M059J (cell line): ENCODE data around the gene HDAC6. TPM values are rescaled to one million over a fixed set of nuclear protein-coding genes. Genes with fewer than 3 reads are reported as not detected.
"Not testable (repeated sequence)": the region's sequence is repeated elsewhere in the genome, so short reads cannot be mapped to it uniquely, and the experiment has no call there.

ENCODE experiments used
- DNase-seq: peaks from one replicate; pipeline ENCODE4 v3.0.0-alpha.2; 2012; ENCODE audit warnings: low read depth
- total RNA-seq: library from RNA; depleted of rRNA; stranded (reverse); fragments of >200 nt; shearing (Covaris generic); gene quantifications from 2 replicates; pipeline ENCODE4 v1.2.3, GENCODE V29; 2014

Gene HDAC6
- total RNA-seq, 1 experiment from 2014 or later = 50.7 TPM

DNA sequence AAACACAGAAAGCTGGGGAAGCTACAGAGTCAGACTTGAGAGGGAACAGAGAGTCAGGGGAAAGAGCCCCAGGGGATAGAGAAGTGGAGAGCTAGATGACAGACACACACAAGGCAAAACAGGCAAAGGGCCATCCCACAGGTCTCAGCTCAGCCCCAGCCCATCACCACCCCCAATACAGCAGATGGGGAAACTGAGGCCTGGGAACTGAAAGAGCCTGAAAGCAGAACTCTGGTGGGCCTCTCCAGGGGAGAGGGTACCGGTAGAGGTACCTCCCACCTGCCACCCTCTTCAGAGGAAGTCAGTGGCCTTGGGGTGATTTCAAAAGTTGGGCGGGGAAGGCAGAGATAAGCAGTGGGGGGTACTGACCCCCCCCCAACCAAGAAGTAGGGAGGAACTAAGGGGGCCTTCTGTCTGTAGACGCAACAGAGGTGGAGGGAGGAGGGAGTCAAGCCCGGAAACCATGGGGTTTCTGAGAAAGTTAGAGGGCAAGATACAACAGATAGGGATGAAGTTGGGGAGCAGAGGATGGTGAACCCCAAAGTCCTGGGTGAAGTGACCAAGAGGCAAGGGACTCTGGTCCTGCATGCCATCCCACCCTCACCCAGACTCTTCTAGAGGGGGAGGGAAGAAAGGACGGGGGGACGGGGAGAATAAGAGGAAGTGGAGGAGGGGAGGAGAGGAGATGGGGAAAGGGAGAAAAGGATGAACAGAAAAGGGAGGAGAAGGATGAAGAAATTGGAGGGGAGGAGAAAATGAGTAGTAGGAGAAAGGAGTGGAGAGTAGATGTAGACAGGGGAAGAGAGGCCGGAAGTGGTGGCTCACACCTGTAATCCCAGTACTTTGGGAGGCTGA lies 12.3 kb upstream of the HDAC6 start:
- DNase-seq = no peak

DNA sequence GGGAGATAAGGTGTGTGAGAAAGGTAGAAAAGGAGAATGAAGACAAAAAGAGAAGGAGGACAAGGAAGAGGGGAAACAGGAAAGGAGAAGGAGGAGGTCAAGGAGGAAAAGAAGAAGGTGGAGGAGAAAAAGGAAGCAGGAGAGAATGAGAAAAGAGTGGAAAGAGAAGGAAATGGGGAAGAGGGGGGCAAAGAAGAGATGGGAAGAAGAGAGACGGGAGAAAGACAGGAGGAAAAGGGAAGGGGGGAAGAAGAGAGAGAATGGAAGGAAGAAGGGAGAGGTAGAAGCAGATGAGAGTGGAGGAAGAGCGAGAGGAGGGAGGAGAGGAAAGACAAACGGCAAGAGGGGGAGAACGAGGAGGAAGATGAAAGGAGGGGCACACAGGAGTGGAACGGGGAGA lies 11.4 kb upstream of the HDAC6 start:
- no peak for DNase-seq

DNA sequence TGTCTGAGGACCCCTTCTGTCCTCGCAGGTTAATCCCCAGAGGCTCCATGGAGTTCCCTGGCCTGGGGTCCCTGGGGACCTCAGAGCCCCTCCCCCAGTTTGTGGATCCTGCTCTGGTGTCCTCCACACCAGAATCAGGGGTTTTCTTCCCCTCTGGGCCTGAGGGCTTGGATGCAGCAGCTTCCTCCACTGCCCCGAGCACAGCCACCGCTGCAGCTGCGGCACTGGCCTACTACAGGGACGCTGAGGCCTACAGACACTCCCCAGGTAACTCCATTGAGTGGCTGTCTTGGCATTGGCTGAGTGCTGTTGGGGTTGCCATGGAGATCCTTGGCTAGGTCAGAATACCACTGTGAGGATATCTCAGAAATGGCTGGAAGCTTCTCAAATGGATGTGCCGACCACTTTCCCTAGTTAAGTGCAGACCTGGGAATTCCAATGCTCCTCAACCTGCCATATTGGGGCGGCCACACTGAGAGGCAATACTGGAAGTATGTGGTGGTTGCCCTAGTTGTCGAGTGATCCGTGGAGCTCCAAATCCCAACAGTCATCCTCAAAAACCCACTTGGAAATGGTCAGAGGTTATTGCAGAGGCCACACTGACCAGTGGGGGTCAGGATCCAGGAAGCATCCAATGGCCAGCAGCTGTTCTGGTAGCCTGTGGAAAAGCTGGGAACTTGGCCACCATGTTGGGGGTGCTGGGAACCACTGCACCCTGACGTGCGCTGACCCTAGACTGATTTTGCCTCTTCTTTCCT lies 10.6 kb upstream of the HDAC6 start:
- no peak for DNase-seq

DNA sequence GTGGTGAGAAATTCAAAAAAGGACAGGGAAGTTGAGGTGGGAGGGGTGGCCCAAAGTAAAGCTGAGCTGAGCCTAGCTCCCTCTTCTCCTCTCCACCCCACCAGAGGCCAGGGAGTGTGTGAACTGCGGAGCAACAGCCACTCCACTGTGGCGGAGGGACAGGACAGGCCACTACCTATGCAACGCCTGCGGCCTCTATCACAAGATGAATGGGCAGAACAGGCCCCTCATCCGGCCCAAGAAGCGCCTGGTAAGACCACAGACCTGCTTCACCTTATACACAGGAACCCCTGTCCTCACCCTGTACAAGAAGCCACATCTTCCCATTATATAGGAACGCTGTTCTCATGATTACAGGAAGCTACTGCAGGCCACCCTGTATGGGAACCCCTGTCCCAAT lies 9.6 kb upstream of the HDAC6 start:
- DNase-seq = no peak

DNA sequence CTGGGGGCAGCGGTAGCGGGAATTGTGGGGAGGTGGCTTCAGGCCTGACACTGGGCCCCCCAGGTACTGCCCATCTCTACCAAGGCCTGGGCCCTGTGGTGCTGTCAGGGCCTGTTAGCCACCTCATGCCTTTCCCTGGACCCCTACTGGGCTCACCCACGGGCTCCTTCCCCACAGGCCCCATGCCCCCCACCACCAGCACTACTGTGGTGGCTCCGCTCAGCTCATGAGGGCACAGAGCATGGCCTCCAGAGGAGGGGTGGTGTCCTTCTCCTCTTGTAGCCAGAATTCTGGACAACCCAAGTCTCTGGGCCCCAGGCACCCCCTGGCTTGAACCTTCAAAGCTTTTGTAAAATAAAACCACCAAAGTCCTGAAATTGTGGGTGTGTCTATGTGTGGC lies 7.9 kb upstream of the HDAC6 start:
- no peak for DNase-seq

DNA sequence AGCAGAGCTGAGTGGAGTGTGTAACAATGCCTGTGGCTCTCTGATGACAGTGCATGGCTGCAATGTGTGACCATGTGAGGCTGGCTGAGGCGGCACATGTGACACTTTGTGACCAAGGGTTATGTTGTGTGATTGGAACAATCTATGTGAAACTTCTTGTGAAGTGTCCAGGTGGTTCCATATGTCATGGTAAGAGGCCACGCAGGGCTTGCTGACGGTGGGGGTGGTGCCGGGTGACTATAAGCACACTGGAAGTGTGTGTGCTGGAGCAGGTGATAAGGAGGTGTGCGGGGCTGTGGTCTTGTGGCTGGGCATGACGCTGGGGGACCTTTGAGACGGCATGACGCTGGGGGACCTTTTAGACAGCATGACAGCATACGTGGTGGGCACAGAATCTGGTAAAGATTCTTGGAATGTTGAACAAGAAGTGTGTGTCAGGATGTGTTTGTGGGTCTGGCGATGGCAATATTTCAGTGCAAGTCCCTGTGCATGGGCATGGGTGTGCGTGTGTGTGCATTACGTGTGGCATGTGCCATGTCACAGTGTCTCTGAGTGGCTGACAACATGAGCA lies 7.4 kb upstream of the HDAC6 start:
- DNase-seq = no peak

DNA sequence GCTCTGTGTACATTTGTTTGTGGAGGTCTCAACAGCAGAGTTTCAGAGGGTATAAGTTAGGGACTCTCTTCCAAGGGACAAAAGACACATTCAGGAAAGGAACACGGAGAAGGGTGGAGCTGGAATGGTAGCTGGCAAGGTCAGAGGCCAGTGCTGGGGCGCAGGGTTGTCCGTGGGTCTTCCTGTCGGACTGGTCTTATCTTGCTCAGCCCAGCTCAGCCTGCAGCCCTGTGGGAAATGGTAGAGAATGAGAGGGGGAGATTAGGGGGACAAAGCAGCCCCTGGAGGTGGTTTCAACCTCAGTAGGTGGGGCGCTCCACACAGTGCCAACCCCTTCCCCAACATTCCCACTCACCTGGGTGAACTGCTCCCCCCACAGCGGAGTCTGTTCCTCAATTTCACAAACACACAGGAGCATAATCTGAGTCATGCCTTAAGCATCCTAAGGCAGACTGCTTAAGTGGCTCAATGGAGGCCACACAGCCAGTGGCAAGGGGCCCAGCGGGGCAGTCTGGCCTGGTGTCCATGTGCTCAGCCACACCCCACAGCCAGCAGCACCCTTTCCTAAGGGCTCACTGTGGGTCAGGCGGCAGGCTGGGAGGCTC lies 6.9 kb upstream of the HDAC6 start:
- DNase-seq = peak; percentile 80

DNA sequence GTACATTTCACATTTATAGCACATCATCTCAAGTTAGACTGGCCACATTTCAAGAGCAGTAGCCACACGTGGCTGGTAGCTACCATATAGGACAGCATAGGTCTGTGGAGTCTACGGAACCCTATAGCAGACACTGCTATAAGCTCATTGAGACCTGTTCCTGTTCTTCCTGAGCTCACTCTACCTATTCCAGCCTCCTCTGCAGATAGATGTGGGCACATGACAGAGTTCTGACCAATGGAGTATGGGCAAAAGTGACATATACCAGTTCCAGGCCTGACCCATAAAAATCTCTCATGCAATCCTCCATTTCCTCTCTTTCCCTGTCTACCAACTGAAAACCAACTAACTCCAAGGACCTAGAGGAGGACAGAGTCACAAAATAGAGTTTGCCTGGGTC lies 3.5 kb upstream of the HDAC6 start:
- DNase-seq = no peak

DNA sequence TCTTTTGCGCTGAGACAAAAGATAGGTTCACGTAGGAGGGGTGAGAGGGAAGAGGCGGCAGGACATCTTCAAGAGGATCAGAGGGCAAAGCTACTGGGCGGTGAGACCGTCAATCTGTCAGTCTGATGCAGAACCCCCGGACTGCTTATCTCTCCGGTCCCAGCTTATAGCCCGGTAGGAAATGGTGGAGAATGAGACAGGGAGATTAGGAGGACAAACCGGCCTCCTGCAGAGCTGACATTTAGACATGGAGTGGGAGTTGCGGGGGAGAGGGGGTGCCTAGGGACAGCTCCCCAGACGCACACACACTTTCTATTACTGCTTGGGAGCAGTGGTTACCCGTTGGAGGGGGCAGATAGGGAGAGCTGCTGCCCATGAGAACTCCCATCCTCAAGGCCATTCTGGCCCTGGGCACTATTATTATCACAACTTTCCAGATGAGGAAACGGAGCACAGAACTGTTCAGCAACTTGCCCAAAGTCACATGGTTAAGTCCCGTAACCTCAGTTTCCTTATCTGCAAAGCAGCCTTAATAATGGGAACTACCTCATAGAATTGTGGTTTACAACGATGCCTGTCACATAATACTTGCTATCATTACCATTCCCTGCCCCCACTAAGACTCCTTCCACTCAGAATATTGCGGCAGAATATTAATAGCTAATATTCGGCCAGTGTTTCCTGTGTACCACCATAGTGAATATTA lies 1.1 kb upstream of the HDAC6 start:
- DNase-seq = no peak

DNA sequence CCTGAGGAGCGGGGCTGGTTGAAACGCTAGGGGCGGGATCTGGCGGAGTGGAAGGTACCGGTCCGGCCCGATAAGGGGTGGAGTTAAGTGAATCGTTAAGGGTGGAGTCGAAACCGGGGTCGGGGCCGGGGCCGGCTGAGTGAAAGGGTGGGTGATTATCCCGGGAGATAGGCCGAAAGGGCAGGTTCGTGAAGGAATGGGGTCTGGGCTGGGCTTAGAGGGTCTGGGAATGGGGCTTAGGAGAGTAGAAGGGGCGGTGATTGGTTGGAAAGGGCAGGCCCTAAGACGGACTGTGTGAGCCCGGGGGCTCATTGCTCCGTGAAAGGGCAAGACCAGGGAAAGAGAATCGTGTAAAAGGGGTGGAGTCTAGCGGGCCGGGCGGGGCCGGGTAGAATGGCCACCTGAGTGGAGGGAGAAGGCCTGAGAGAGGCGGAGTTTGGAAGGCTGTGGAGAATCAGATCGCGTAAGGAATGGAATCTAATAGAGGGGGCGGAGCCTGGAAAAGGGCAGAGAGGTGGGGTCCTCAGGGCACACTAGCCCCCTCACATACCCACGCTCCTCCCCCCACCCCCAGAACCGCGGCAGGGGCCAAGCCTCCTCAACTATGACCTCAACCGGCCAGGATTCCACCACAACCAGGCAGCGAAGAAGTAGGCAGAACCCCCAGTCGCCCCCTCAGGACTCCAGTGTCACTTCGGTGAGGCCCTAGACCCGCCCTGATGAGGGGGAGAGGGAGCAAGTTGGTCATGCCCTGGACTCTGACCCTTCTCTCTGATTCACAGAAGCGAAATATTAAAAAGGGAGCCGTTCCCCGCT lies 430 bp downstream of the HDAC6 start:
- DNase-seq = peak; percentile 91

DNA sequence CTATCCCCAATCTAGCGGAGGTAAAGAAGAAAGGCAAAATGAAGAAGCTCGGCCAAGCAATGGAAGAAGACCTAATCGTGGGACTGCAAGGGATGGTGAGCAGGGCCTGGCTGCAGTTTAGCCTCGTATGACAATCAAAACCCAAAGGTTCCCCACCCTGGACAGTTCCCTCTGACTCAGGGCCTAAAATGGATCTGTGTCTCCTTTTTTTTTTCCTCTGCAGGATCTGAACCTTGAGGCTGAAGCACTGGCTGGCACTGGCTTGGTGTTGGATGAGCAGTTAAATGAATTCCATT lies 986 bp downstream of the HDAC6 start:
- DNase-seq = no peak

DNA sequence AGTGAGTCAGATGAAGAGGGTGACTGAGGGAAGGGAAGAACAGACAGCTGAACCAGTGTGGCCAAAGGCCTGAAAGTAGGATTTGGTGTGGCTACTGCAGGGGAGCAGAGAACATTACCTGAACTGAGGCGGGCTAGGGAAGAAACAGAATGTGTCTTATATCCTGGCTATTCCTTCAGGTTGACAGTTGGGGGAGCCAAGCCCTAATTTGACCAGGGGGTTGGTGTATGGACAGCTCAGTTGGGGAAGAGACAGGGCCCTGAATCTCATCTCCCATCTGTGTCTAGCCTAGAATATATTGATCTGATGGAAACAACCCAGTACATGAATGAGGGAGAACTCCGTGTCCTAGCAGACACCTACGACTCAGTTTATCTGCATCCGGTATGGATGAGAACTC lies 4.2 kb downstream of the HDAC6 start:
- no peak for DNase-seq

DNA sequence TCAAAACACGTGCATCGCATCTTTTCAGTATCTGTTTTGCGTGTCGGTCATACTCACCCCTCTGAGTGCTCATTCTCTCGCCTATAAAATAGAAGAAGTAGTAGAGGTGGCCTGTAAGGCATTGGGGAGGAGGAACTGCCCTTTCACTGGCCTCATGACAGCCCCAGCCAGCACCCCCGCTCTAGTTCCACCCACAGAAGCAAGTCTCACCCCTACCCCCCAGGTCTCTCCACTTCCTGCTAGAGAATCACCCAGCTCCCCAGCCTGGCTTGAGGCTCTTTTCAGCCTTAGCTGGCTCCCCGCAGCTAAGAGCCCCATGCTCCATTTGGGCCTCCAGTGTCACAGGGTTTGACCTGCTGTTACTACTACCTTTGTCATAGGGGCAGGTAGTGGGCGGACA lies 11.8 kb downstream of the HDAC6 start:
- DNase-seq = no peak

DNA sequence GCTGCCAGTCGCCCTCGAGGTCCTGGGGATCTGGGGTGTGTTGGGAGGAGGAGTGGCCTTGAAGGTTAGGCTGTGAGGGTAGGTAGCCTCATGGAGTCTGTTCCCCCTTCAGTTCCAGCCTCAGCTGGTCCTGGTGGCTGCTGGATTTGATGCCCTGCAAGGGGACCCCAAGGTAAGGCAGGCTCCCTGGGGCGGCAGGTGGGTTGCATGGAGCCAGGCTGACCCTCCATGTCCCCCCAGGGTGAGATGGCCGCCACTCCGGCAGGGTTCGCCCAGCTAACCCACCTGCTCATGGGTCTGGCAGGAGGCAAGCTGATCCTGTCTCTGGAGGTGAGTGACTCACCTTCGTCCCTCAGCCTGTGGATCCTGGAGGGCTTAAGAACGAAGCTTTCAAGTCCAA lies 12.9 kb downstream of the HDAC6 start:
- DNase-seq = no peak

DNA sequence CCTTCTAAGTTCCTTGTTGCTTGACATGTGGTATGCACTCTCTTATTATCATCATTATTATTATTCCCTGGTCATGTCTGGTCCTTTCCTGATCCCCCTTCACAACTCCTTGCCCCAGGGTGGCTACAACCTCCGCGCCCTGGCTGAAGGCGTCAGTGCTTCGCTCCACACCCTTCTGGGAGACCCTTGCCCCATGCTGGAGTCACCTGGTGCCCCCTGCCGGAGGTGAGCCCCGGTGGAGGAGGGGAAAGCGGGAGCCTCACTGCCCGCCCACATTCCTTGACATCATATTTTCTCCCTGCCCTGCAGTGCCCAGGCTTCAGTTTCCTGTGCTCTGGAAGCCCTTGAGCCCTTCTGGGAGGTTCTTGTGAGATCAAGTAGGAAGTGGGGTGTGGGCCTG lies 13.4 kb downstream of the HDAC6 start:
- no peak for DNase-seq

DNA sequence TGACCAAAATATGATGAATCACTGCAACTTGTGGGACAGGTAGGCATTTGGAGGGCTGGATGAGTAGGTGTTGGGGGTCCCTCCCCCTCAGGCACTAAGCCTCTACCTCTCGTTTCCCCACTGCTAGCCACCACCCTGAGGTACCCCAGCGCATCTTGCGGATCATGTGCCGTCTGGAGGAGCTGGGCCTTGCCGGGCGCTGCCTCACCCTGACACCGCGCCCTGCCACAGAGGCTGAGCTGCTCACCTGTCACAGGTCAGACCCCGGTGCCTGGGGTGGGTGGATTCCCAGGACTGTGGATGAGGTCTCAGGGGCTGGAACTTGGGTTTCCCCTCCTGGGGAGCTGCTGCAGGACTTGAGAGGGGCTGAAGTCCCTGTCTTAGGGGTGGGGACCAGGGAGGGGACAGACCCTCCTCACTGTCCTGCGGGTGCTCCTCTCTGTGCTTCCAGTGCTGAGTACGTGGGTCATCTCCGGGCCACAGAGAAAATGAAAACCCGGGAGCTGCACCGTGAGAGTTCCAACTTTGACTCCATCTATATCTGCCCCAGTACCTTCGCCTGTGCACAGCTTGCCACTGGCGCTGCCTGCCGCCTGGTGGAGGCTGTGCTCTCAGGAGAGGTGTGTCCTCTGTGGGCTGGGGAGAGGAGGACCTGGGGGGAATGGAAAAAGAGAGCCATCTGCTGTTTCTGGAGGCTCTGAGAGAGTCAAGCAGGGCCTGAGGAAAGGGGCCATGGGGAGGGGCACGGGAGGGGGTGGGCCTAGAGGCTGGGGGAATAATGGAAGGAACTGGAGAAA lies 14.3 kb downstream of the HDAC6 start:
- DNase-seq = no peak

DNA sequence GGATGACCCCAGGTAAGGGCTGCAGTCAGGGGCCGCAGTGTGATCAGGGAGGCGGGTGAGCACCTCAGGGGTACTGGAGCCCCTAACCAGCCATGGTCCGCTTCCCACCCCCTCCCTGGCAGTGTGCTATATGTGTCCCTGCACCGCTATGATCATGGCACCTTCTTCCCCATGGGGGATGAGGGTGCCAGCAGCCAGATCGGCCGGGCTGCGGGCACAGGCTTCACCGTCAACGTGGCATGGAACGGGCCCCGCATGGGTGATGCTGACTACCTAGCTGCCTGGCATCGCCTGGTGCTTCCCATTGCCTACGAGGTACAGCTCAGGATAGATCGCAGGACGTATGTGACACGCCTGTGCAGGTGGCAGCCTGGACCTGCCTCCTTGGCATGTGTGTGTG lies 16.2 kb downstream of the HDAC6 start:
- DNase-seq = no peak

DNA sequence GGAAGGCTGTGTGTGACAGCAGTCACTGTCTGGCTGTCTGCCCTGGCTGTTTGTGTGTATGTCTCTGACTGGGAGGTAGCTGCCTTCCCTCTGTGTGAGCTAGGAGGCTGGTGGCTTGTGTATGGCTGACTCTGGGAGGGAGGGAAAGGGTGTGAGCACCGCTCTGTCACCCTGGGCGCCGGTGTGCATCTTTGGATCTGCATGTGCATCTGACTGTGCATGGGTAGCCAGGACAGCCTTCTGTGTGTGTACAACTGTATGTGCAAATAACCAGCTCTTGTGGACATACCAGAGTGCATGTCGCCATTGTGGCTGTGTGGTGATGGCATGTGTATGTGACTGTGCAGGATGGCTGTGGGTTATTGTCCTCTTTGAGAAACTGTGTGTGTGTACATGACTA lies 17.0 kb downstream of the HDAC6 start:
- no peak for DNase-seq

DNA sequence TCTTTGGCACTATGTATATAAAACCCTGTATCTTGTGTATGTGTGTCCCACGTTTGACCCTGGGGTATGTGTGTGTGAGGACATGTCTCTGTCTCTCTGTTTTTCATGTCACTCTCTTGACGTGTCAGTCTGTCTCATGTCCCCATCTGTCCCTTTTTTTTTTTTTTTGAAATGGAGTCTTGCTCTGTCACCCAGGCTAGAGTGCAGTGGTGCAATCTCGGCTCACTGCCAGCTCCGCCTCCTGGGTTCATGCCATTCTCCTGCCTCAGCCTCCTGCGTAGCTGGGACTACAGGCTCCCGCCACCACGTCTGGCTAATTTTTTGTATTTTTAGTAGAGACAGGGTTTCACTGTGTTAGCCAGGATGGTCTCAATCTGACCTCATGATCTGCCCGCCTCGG lies 17.5 kb downstream of the HDAC6 start:
- DNase-seq = not testable (repeated sequence)

DNA sequence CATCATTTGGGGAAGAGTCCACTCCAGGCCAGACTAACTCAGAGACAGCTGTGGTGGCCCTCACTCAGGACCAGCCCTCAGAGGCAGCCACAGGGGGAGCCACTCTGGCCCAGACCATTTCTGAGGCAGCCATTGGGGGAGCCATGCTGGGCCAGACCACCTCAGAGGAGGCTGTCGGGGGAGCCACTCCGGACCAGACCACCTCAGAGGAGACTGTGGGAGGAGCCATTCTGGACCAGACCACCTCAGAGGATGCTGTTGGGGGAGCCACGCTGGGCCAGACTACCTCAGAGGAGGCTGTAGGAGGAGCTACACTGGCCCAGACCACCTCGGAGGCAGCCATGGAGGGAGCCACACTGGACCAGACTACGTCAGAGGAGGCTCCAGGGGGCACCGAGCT lies 21.2 kb downstream of the HDAC6 start:
- no peak for DNase-seq
